OCI-LY3 (cell line): Measurements from ENCODE around the gene GABARAPL1.

Experiments used
- CTCF ChIP-seq: fragments of 200-600, 300-600 bp; sonication (generic); IDR thresholded peaks from 2 replicates; pipeline ENCODE4 v1.5.1; 2014; ENCODE audit warnings: antibody characterized with exemption, low read length, low read depth
- EZH2phosphoT487 ChIP-seq: fragments of 200-600 bp; shearing (Covaris generic); IDR thresholded peaks from 2 replicates; pipeline ENCODE4 v1.6.1; 2018; ENCODE audit warnings: antibody characterized with exemption, mixed run types, low read depth

GRCh38 chr12:10251669-10252068 lies 39.0 kb downstream of the GABARAPL1 start:
- TF ChIP-seq CTCF (no peak), EZH2phosphoT487 (no peak)
